ENCODE data around the gene PRMT2. TPM values are rescaled to one million over a fixed set of nuclear protein-coding genes. Genes with fewer than 3 reads are reported as not detected.
"Not testable (repeated sequence)": the region's sequence is repeated elsewhere in the genome, so short reads cannot be mapped to it uniquely, and the experiment has no call there.

Gene PRMT2
- total RNA-seq, 1 donor from 2014 or later = 75.4 TPM

- H3K4me2 ChIP-seq = no peak overlapping the region
- Mint-ChIP-seq H3K36me3 (no peaks in the 10 kb centered on the region), H3K27me3 (ENCODE audit: insufficient read depth, low read depth) (peaks cover 11% of the 10 kb centered on the region), H3K4me3 (no peak overlapping the region), H3K27ac (no peak overlapping the region), H3K9me3 (no peaks in the 10 kb centered on the region), H3K4me1 (peaks cover 19% of the 10 kb centered on the region)
- no peaks in the 10 kb centered on the region for H3K79me2 ChIP-seq (ENCODE audit: low read depth)
- H2AFZ ChIP-seq (replicated peaks) = no peak overlapping the region
- H3K36me3 ChIP-seq = no peaks in the 10 kb centered on the region
- H3K27ac ChIP-seq = no peak overlapping the region
- no peaks in the 10 kb centered on the region for H3K4me1 ChIP-seq
- H3K9me3 ChIP-seq (ENCODE audit: low read depth) = no peaks in the 10 kb centered on the region
- H3K4me3 ChIP-seq = no peak overlapping the region
- no peak overlapping the region for H3K9ac ChIP-seq
- H3K27me3 ChIP-seq = no peaks in the 10 kb centered on the region
- no peak for TF ChIP-seq EZH2phosphoT487 (IDR thresholded peaks at IDR 0.05)
- no peak for TF ChIP-seq CTCF (IDR thresholded peaks at IDR 0.05)
- no peak for TF ChIP-seq EZH2 (IDR thresholded peaks at IDR 0.05)
- no peak for DNase-seq (ENCODE audit: low spot score)
- no peaks in the 10 kb centered on the region for H4K20me1 ChIP-seq (ENCODE audit: low read depth)
- H3F3A ChIP-seq (ENCODE audit: low read depth) = no peaks in the 10 kb centered on the region
Observed at GRCh38 chr21:46674430-46675007, 39.0 kb downstream of the PRMT2 start.

- peaks cover 27% of the 10 kb centered on the region for H3K4me1 Mint-ChIP-seq
- Histone ChIP-seq H3K79me2 (ENCODE audit: low read depth) (no peaks in the 10 kb centered on the region), H3K27me3 (no peaks in the 10 kb centered on the region), H3K9me3 (ENCODE audit: low read depth) (no peaks in the 10 kb centered on the region), H4K20me1 (ENCODE audit: low read depth) (no peaks in the 10 kb centered on the region), H3K4me2 (no peak overlapping the region), H3K36me3 (no peaks in the 10 kb centered on the region), H3K27ac (no peak overlapping the region), H2AFZ (replicated peaks) (no peak overlapping the region), H3K4me1 (no peaks in the 10 kb centered on the region), H3F3A (ENCODE audit: low read depth) (no peaks in the 10 kb centered on the region), H3K9ac (no peak overlapping the region), H3K4me3 (no peak overlapping the region)
- no peak overlapping the region for H3K4me3 Mint-ChIP-seq
- DNase-seq (ENCODE audit: low spot score) = no peak
- H3K36me3 Mint-ChIP-seq = no peaks in the 10 kb centered on the region
- peak overlapping the region; percentile 64 for H3K27ac Mint-ChIP-seq
- no peaks in the 10 kb centered on the region for H3K9me3 Mint-ChIP-seq
- H3K27me3 Mint-ChIP-seq (ENCODE audit: insufficient read depth, low read depth) = peaks cover 10% of the 10 kb centered on the region
- TF ChIP-seq EZH2phosphoT487 (IDR thresholded peaks at IDR 0.05) (no peak), EZH2 (IDR thresholded peaks at IDR 0.05) (no peak), CTCF (IDR thresholded peaks at IDR 0.05) (no peak)
Observed at GRCh38 chr21:46675595-46676280, 40.3 kb downstream of the PRMT2 start.

DNA sequence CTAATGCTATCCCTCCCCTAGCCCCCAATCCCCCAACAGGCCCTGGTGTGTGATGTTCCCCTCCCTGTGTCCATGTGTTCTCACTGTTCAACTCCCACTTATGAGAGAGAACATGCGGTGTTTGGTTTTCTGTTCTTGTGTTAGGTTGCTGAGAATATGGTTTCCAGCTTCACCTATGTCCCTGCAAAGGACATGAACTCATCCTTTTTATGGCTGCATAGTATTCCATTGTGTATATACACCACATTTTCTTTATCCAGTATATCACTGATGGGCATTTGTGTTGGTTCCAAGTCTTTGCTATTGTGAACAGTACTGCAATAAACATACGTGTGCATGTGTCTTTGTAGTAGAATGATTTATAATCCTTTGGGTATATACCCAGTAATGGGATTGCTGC is 41.1 kb downstream of the PRMT2 start:
- H3K4me3 Mint-ChIP-seq = not testable (repeated sequence)

GRCh38 chr21:46681593-46681992 is 46.1 kb downstream of the PRMT2 start:
- H3K9me3 Mint-ChIP-seq; H3K79me2 ChIP-seq (ENCODE audit: low read depth); H3K4me2 ChIP-seq; H3K27me3 ChIP-seq; H3K9ac ChIP-seq; H3K27ac Mint-ChIP-seq; H3K9me3 ChIP-seq (ENCODE audit: low read depth); H3K4me3 ChIP-seq; DNase-seq (ENCODE audit: low spot score); H3K4me3 Mint-ChIP-seq; H3F3A ChIP-seq (ENCODE audit: low read depth); H3K27ac ChIP-seq; H4K20me1 ChIP-seq (ENCODE audit: low read depth); H3K36me3 Mint-ChIP-seq; H3K27me3 Mint-ChIP-seq (ENCODE audit: insufficient read depth, low read depth); H3K4me1 ChIP-seq; H2AFZ ChIP-seq (replicated peaks); H3K36me3 ChIP-seq: not testable (repeated sequence)
- H3K4me1 Mint-ChIP-seq = peaks cover 23% of the 10 kb centered on the region

More for the DNA sequence above, 41.1 kb downstream of the PRMT2 start:
- not testable (repeated sequence) for H3K27me3 ChIP-seq; DNase-seq (ENCODE audit: low spot score); H3K27me3 Mint-ChIP-seq (ENCODE audit: insufficient read depth, low read depth); H3K27ac ChIP-seq; H2AFZ ChIP-seq (replicated peaks); H3K4me1 ChIP-seq; H4K20me1 ChIP-seq (ENCODE audit: low read depth); H3K9me3 ChIP-seq (ENCODE audit: low read depth); H3K9me3 Mint-ChIP-seq; H3K9ac ChIP-seq; H3K4me2 ChIP-seq; H3K36me3 Mint-ChIP-seq; H3F3A ChIP-seq (ENCODE audit: low read depth); H3K36me3 ChIP-seq; H3K4me3 ChIP-seq; H3K79me2 ChIP-seq (ENCODE audit: low read depth); H3K27ac Mint-ChIP-seq
- peaks cover 32% of the 10 kb centered on the region for H3K4me1 Mint-ChIP-seq

DNA sequence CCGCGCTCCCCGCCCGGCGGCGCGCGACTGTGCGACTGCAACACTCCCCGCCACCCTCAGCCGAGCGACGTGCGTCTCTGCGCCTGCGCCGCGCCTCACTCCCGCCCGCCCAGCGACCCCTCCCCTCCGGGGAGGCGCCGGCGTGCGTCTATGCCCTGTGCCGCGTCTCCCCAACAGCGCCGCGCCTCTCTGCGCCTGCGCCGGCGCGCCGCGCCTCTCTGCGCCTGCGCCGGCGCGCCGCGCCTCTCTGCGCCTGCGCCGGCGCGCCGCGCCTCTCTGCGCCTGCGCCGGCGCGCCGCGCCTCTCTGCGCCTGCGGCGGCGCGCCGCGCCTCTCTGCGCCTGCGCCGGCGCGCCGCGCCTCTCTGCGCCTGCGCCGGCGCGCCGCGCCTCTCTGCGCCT is 63.2 kb downstream of the PRMT2 start:
- H3K79me2 ChIP-seq (ENCODE audit: low read depth); DNase-seq (ENCODE audit: low spot score); H3K36me3 Mint-ChIP-seq; H2AFZ ChIP-seq (replicated peaks); H3K9me3 ChIP-seq (ENCODE audit: low read depth); H3K9me3 Mint-ChIP-seq; H3K27me3 ChIP-seq; H3K4me1 ChIP-seq; H3K4me1 Mint-ChIP-seq; H3F3A ChIP-seq (ENCODE audit: low read depth); H3K9ac ChIP-seq; H3K27ac Mint-ChIP-seq; H4K20me1 ChIP-seq (ENCODE audit: low read depth); H3K4me3 ChIP-seq; H3K27me3 Mint-ChIP-seq (ENCODE audit: insufficient read depth, low read depth); H3K27ac ChIP-seq; H3K4me2 ChIP-seq; H3K4me3 Mint-ChIP-seq; H3K36me3 ChIP-seq: not testable (repeated sequence)

GRCh38 chr21:46699104-46699503 is 63.6 kb downstream of the PRMT2 start:
- not testable (repeated sequence) for H3K79me2 ChIP-seq (ENCODE audit: low read depth); H3K9me3 Mint-ChIP-seq; H3K36me3 ChIP-seq; H3K27ac ChIP-seq; H3K9me3 ChIP-seq (ENCODE audit: low read depth); H3K9ac ChIP-seq; H4K20me1 ChIP-seq (ENCODE audit: low read depth); H2AFZ ChIP-seq (replicated peaks); H3K4me3 Mint-ChIP-seq; H3F3A ChIP-seq (ENCODE audit: low read depth); H3K36me3 Mint-ChIP-seq; H3K27me3 ChIP-seq; DNase-seq (ENCODE audit: low spot score); H3K4me3 ChIP-seq; H3K27me3 Mint-ChIP-seq (ENCODE audit: insufficient read depth, low read depth); H3K27ac Mint-ChIP-seq; H3K4me1 Mint-ChIP-seq; H3K4me1 ChIP-seq; H3K4me2 ChIP-seq
